CD4-positive, alpha-beta T cell treated with Interleukin-4 for 4 hours (primary cell): ENCODE data around the gene TAF6.

Experiments used
- DNase-seq: peaks from one replicate; pipeline ENCODE4 v3.0.0-alpha.2; 2020

Gene TAF6

GRCh38 chr7:100091411-100092181 is 27.6 kb downstream of the TAF6 start:
- DNase-seq: no peak

DNA sequence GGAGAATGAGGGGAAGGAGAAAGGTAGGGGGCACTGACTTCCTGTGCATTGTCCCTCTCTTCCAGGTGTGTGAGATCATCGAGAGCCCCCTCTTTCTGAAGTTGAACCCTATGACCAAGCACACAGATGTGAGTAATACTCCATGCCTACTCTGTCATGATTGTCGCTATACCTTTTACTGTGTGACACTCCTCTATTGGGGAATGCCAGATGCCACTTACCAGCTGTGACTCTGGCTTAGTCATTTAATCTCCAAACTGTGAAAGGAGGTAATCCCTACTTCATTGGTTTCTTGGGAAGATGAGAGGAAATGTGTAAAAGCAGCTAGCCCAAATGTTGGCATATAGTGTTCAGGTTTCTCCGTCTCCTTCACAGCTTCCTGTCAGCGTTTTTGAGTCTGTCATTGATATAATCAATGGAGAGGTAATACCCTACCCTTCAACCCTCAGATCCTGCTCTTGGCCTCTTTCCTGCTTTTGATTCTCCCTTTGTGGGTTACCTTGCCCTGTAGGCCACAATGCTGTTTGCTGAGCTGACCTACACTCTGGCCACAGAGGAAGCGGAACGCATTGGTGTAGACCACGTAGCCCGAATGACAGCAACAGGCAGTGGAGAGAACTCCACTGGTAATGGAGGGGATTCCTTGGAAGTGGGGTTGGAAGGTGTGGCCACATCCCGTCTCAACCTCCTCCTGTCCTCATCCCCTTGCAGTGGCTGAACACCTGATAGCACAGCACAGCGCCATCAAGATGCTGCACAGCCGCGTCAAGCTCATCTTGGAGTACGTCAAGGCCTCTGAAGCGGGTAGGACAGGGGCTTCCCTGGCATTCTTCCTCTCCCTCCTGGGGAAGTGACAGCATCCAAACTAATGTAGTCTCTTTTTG is 28.4 kb downstream of the TAF6 start:
- no peak for DNase-seq

- DNase-seq: no peak
These were observed 29.5 kb downstream of the TAF6 start for GRCh38 chr7:100089458-100090196.

GRCh38 chr7:100088621-100089457 is 30.3 kb downstream of the TAF6 start, which contains the start of gene COPS6:
COPS6 (plus strand) TSS chr7:100088969; CDS start chr7:100088991, 22 bp downstream.
- DNase-seq: peak; percentile 79

DNA sequence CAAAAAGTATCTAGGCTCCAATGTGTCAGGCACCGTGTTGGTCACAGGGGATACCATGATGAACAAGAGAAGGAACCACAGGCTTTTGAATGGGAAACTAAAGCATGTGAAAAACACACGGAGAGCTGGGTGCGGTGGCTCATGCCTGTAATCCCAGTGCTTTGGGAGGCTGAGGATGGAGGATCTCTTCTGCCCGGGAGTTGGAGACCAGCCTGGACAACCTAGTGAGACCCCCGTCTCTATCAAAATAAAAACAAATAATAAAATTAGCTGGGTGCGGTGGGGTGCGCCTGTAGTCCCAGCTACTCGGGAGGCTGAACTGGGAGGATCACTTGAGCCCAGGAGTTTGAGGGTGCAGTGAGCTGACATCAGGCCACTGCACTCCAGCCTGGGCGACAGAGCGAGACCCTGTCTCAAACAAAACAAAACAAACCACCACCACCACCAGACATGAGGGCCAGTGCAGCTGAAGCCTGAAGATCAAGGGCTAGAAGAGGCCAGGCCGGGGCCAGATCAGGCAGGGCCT is 31.0 kb downstream of the TAF6 start:
- DNase-seq: no peak

DNA sequence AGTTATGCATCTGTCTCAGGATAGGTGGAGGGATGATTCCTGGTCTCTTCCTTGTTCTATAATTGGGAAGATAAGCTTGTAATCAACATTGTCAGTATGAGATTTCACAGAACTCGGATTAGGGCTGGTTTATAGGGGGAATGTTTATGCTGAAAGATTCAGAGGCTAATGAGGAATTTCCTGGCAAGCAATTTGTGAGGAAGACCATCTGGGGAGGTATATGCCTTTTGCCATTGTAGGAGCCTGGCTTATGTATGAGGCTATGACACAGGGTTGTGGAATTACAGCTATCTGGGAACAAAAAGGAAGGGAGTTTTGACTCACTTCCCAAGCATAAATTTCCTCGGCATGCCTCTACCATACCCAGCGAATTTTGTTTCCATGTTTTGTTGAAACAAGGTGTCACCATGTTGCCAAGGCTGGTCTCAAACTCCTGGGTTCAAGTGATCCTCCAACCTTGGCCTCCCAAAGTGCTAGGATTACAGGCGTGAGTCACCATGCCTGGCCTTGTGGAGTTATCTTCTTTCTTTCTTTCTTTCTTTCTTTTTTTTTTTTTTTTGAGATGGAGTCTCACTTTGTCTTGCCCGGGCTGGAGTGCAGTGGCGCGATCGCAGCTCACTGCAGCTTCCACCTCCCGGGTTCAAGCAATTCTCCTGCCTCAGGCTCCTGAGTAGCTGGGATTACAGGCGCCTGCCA is 32.0 kb downstream of the TAF6 start:
- DNase-seq: no peak

DNA sequence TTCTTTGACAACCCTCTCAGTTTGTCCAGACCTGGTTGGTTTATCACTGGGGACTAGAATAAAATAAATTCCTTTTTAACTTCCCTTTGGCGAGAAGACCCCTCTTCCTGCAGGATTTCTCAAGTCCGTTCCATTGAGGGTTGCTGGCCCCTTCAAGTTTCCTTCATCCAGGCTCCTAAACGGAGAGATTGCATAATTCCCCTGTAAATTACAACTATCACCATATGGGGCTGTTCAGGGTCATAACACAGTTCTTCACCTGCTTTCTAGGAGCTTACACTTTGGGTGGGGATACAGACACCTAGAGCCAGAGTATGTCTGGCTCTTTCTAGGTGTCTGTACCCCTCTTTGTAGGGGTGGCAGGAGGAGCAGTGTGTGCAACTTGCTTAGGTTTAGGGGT is 33.6 kb downstream of the TAF6 start:
- DNase-seq: no peak

- DNase-seq: no peak
These were observed 36.2 kb downstream of the TAF6 start for GRCh38 chr7:100082978-100083377.

GRCh38 chr7:100081535-100082102 is 37.5 kb downstream of the TAF6 start, which contains the start of gene ZNF3:
ZNF3 (minus strand) TSS chr7:100081723; CDS start chr7:100077357, 4,366 bp downstream.
- DNase-seq: peak; percentile 99

DNA sequence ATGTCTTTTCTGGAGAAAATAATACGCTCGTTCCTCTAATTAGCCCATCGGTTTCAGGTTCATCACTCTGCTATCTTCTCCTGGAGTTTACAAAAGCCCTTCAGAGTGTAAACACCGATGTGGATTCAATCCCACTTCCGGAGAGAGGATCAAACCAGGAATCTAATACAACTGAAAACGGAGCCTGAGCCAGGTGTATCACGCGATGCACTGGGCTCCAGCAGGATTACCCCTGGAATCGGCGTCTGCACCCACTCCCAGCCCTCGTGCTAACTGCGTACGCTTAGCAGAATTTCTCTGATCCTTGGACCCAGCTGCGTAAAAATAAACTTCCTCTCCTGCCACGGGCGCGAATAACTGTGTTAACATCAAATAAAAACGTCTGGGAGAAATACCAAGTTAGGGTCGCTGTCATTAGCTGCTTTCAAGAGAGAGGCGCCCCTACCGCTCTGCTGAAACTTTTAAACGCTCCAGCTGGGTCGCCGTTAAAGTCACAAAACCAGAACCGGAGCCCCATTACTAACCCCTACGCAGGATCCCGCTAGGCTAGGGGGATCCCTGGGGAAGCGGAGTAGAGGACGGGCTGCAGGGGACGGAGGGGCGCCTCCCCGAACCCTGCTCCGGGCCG is 38.1 kb downstream of the TAF6 start:
- no peak for DNase-seq

GRCh38 chr7:100079024-100079560 is 40.1 kb downstream of the TAF6 start:
- no peak for DNase-seq

- no peak for DNase-seq
These were observed 42.0 kb downstream of the TAF6 start for GRCh38 chr7:100077205-100077604.

GRCh38 chr7:100075418-100075817 is 43.7 kb downstream of the TAF6 start:
- DNase-seq: no peak

DNA sequence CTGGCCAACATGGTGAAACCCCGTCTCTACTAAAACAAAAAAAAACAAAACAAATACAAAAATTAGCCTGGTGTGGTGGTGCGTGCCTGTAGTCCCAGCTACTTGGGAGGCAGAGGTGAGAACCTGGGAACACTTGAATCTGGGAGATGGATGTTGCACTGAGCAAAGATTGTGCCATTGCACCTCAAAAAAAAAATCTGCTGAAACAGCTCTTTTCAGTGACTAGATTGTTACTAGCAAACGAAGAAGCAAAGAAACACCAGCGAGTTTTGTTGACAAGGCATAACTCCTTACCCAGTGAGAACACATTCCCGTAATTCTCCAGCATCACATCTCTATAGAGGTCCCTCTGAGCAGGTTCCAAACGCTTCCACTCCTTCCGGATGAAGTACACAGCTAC is 44.3 kb downstream of the TAF6 start:
- no peak for DNase-seq

- no peak for DNase-seq
These were observed 46.7 kb downstream of the TAF6 start for GRCh38 chr7:100072462-100072861.

DNA sequence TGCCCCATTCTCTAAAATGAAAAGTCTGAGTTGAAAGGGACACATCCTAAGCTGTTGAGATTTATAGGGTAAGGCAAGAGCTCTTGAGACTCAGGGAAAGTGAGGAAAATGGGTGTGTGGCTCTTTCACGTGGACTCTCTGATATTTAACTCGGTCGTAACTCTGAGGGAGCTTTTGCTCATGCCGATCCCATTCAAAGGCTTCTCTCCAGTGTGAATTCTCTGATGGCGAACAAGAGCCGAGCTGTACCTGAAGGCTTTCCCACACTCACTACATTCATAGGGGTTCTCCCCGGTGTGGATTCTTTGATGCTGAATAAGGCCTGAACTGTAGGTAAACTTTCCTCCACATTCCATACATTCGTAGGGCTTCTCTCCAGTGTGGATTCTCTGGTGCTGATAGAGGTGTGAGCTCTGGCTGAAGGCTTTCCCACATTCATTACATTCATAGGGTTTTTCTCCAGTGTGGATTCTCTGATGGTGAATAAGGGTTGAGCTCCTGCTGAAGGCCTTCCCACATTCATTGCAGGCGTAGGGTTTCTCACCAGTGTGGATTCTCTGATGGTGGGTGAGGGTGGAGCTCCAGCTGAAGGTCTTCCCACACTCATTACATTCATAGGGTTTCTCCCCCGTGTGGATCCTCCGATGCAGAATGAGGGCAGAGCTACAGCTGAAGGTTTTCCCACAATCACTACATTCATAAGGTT is 48.0 kb downstream of the TAF6 start:
- no peak for DNase-seq

DNA sequence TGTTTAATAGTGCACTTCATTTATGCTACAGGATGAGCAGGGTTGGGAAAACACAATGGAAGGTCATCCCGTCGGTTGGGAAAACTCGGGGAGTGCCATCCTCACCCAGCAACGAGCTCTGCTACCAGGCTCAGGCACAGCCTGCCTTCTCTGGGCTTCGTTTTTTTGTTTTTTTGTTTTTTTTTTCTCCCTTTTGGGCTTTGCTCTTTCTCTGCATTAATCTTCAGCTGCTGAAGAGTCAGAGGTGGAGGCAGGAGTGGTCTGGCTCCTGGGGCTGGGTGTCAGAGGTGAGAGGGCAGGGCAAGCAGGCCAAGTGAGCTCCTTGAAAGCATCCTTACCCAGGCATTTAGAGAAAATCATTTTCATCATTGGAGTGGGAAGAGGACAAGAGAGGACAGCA is 49.2 kb downstream of the TAF6 start:
- DNase-seq: no peak

DNA sequence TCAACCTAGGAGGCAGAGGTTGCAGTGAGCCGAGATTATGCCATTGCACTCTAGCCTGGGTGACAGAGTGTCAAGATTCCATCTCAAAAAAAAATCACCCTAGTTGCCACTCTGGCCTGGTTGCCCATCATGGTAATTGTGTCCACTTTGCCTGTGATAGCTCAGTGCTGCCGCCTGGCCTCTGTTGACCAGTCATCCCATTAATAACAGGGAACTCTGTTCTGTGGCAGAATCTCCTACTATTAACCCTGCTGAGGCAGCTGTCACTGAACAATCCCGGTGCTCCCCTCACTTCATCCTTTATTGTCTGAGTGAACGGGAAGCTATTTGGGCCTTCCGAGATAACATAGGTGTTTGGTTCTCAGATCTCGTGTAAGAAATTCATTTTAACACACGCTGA is 52.2 kb downstream of the TAF6 start:
- no peak for DNase-seq

GRCh38 chr7:100065452-100066186 is 53.5 kb downstream of the TAF6 start:
- DNase-seq: no peak
